ENCODE results near the gene HS3ST3A1.

The HS3ST3A1 gene

DNA sequence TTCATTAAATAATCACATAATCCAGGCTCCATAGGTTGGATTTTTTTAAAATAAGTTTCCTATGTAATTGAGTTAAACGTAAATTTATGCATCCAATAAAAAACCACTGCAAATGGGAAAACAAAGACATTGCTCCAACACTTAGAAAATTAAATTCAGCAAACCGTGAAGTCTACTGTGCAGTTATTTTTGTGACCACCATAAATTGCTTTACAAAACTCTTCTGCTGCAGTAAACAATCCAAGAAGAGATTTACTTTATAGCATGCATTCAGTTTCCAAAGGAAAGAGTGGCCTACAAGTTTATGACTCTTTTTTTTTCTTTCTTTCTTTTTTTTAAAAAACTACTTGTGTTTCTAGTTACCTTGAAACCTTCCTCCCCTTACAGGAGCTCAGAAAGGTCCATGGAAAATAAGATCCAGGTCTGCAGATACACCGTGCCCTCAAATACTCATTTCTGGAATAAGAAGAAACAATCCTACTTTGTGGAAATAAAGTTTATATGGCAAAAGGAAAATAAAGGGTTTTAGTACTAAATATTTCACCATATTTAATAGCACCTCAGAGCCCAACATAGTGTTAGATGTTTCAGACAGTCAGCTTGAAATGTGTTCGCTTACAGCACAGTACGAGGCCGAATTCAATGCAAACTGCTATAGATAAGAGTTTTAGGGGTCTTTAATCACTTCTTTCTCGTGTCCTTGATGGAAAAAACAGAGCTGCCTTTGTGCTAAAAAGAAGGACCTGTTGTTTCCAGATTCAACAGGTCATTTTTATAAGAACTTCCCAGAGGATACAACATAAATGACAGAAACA is 3.2 kb downstream of the HS3ST3A1 start:
- DNase-seq, result no peak

DNA sequence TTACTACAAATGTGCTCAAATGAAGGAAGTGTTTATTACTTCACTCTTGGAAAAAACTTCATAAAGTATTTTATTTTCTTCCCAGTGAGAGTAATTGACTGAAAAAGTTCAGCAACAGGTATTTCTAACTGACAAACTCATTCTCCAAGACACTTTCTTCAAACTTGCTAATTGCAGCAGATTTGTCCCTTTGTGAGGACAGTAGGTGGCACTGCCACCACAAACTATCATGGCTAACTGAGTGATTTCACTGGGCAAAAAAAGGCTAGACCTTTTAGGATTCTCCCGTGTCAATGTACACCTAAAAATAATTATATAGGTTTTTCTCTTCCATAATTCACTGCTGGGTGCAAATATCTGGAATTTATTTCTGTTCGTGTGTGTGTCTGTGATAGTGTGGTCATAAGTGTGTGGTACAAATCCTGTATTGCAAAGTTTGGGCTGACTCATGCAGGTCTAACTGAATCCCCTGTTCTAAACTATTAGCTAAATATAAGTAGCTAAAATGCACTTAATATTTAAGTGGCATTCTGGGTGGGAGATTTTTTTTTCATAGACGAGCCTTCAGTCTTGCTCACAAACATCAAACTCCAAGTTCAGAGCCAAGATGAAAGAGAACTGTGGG is 3.9 kb downstream of the HS3ST3A1 start:
- peak; percentile 68 for DNase-seq

- no peak for DNase-seq
Observed at GRCh38 chr17:13596241-13596923, 5.3 kb downstream of the HS3ST3A1 start.

GRCh38 chr17:13595599-13595899 is 6.2 kb downstream of the HS3ST3A1 start:
- DNase-seq, result no peak

DNA sequence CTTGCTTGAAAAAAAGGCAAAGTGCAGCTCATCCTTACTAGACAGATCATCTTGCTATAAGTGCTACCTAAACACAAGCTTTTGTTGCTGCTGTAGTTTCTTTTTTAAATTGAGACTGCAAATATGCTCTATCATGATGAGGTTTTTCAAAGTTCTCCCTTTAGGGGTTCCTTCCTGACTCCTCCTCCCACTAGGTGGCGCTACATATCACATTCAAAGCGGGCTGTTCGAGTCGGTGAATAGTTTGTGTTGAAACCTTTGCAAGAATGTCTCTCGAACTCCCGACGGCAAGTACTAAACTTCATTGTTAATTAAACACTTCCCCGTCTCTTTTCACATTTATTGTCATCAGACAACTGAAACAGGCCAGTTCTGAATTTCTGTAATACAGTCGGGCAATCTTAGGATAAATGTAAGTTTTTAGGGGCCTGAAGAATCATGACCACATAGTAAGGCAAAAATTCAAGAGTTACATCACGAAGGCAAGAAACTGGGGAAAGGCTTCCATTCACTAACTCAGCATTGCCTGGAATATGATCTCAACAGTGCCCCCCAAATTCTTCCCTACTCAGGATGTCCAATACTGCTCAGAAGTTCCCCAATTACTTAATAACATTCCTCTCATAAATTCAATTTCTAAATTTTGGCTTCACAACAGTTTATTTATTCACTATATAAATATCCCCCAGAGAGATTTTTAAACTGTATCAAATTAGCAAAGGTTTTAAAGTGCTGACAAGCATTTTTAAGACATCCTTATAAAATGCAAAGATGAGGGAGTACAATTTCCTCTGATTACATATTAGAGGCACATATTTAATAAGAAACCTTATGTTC is 6.7 kb downstream of the HS3ST3A1 start:
- DNase-seq, result peak; percentile 89

DNA sequence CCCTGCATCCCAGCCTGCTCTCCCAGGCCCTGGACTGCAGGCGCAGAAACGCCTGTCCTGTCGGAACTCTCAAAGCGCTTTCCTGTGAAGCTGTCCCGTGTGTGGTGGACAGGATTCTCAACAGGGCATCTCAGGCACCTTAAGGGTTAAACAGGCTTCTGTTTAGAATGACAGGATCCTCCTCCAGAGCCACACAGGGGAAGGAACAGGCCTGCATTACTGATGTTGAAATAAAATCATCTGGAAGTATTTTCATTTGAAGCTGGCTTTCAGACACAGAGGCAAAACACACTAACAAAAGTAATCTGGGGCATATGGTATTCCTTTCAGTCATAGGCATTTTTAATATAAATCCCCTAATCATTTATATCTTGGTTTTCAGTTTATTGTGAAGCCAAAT is 7.4 kb downstream of the HS3ST3A1 start:
- peak; percentile 43 for DNase-seq

- peak; percentile 43 for DNase-seq
Observed at GRCh38 chr17:13593757-13594156, 8.0 kb downstream of the HS3ST3A1 start.

- DNase-seq, result no peak
Observed at GRCh38 chr17:13593021-13593751, 8.5 kb downstream of the HS3ST3A1 start.

- no peak for DNase-seq
Observed at GRCh38 chr17:13592427-13592826, 9.3 kb downstream of the HS3ST3A1 start.

DNA sequence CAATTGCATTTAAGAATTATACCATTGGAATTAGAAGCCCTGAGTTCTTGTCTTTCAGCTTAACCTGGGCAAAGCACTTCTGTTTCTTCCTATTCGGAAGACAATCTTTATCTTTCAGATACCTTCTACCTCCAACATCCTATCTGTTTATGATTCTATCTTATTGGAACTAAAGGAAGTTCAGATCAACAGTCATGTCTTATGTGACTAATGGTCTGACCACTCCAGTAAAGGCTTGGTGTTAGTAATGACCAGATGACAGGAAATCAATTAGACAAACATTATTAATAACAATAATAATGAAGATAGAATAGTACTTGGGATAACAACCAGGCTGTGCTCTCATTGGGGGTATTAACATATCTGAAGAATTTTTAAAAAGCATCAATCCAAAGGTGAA is 11.3 kb downstream of the HS3ST3A1 start:
- DNase-seq, result no peak

- no peak for DNase-seq
Observed at GRCh38 chr17:13589658-13590057, 12.1 kb downstream of the HS3ST3A1 start.

- peak; percentile 65 for DNase-seq
Observed at GRCh38 chr17:13587487-13588338, 14.0 kb downstream of the HS3ST3A1 start.

DNA sequence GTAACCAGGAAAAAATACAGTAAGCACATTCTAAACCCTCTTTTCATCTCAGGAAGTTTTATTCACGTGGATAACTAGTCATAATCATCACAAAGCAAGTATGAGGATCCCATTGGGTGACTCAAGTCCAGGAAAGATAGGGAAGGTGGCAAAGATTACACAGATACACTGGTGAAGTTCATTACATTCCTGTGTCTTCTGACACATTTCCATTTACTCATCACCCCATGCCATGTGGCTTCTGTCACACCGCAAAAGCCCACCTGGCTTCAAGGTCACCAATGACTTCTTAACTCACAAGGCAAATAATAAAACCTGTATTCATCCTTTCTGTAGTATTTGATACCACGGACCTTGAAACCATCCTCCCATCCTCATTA is 17.0 kb downstream of the HS3ST3A1 start:
- DNase-seq, result peak; percentile 36

- peak; percentile 30 for DNase-seq
Observed at GRCh38 chr17:13583996-13584700, 17.6 kb downstream of the HS3ST3A1 start.

DNA sequence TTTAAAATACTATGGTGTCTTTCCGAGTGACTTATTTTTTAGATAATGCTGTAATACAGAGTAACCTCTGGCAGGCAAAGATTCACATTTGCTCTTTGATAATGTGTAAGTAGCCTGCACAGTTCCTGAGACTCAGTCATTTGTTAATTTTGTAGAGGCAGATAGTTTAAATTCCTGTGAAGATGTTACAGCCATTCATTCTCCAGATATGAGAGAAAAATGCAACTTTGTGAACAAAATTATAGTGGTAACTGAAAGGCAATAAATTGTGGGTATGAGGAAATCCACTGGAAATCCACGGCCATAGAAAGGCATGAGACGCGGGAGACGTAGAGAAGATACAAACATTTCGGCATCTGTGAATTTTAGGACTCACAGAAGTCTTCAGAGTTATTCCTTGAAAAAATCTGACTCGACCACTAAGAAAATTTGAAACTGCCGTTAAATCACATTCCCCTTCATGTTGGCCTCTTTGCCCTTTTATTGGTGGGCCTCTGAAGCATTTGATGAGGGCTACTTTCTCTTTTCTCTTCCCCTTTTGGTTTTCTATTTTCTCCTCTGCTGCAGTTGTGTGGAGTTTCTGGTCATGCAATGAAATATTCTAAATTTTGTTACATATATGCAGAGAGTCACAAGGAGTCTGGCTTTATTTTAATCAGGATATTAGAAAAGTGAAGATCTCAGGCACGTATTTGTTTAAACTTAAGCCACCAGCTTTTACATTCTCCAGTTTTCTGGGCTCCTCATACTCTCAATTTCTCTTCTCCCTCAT is 18.8 kb downstream of the HS3ST3A1 start:
- DNase-seq, result peak; percentile 84

DNA sequence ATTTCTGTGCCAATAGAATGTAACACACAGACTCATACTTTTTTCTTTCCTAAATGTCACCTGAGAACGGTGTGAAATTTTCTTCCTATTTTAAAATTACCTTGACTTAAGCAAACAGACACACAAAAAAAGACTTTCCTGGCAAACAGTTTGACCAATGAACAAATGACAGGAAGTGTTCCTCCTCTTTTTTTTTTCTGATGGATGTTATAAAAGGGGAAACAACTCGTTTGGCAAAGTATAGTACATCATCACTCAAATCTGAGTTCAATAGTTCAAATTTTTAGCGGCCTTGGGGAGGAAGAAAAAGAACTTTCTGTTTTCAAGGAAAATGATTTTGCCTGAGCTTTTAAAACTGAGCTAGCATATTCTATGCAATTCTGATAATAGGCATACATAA is 19.8 kb downstream of the HS3ST3A1 start:
- no peak for DNase-seq

DNA sequence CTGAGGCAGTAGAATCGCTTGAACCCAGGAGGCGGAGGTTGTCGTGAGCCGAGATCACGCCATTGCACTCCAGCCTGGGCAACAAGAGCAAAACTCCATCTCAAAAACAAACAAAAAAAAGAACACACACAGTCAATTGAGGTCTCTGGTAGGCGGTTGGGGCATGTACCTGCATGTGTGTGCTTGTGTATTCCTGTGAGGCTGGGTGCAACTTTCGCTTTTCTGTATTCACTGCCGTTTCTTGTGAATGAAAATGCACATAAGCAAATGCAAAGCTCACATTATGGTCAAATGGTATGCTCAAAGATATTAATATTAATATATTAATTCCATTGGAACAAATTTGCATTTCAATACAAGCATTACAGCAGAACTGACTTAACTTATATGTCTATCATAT is 20.9 kb downstream of the HS3ST3A1 start:
- DNase-seq, result no peak

GRCh38 chr17:13576661-13577526 is 24.8 kb downstream of the HS3ST3A1 start:
- peak; percentile 39 for DNase-seq

DNA sequence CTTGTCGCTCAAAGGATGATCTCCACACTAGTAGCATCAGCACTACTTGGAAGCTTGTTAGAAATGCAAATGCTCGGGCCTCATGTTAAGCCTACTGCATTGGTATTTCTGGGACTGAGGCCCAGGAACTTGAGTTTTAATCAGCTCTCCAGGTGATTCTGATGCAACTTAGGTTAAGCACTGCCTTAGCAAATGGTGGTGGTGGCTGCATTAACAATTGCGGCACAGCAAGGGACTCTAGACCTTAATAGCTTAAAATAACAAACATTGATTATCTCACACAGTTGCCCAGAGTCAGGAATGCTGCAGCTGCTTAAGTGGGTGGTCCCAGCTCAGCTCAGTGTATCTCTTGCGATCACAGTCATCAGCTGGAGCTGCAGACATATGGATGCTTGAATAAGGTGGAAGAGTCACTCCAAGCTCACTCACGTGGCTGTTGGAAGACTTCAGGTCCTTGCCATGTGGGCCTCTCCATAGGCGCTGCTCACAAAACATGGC is 25.8 kb downstream of the HS3ST3A1 start:
- DNase-seq, result peak; percentile 86

Data from fibroblast of skin of scalp (primary cell).